ENCODE measurements around the gene DNAJB11. TPM values are rescaled to one million over a fixed set of nuclear protein-coding genes. Genes with fewer than 3 reads are reported as not detected.
A peak's percentile ranks its signal among the peaks of the same experiment; 100 is the strongest.

The DNAJB11 gene
- total and polyA plus RNA-seq, 2 donors (not counting 1 experiment from before 2014, with no cell fraction given): 17.9 to 27.7 TPM

DNA sequence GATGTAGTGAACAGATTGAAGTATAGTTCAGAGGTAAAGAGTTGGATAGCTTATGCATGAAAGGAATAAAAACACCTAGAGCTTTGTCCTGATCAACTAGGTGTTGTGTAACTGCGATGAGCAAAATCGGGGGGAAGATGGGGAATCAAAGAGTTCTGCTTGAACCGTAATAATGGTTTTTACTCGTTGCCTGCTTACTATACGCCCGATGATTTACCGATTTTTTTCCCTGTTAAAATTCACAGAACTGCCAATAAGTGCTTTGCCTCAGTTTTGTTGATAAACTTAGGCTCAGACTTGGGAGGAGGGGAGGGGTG is 783 bp upstream of the DNAJB11 start:
- peaks cover 2 to 17% of the 10 kb centered on the region in 2 experiments for H3K36me3 ChIP-seq (replicated peaks in 1 of 2; ENCODE audit: control extremely low read depth in 1 of 2, control insufficient read depth in 1 of 2, extremely low read depth in 1 of 2, insufficient read depth in 2 of 2, low read length in 1 of 2)
- peaks cover 51% of the 10 kb centered on the region for H3K4me1 Mint-ChIP-seq
- H2AFZ ChIP-seq (ENCODE audit: insufficient read depth, low read depth, low read length, poor library complexity, severe bottlenecking): peak overlapping the region; percentile 73
- H4K20me1 ChIP-seq (ENCODE audit: control insufficient read depth, insufficient read depth, low read length, poor library complexity, severe bottlenecking): no peaks in the 10 kb centered on the region
- peak overlapping the region; percentile 82 for H3K9ac ChIP-seq (ENCODE audit: low read length)
- 20% methylated on average over 3 of the region's 7 CpGs for WGBS (ENCODE audit: insufficient coverage)
- intact Hi-C loops (cut with micrococcal nuclease): loop anchor here (1.0 to 10.0 kb wide), 7 partner anchors 35 to 460 kb away; partner anchors contain the start of genes EIF4A2, ETV5 and ST6GAL1
- DNase-seq (no peak), ATAC-seq (ENCODE audit: low read depth) (no peak)
- no peaks in the 10 kb centered on the region for H3K27me3 Mint-ChIP-seq
- H3K9me3 Mint-ChIP-seq (ENCODE audit: insufficient read depth): no peaks in the 10 kb centered on the region
- H3K4me1 ChIP-seq (ENCODE audit: control insufficient read depth in 2 of 2, insufficient read depth in 2 of 2, low read length in 2 of 2): peaks cover 28 to 40% of the 10 kb centered on the region in 2 donors
- H3K79me2 ChIP-seq (ENCODE audit: control insufficient read depth, insufficient read depth, low read length): peaks cover 62% of the 10 kb centered on the region
- H3K4me2 ChIP-seq (replicated peaks; ENCODE audit: low read depth, low read length, poor library complexity, severe bottlenecking): peak overlapping the region; percentile 90
- peak overlapping the region; percentile 98 for H3K27ac Mint-ChIP-seq
- peak overlapping the region; percentile 91 to 94 for H3K27ac ChIP-seq (ENCODE audit: low read length in 2 of 2)
- peak overlapping the region; percentile 98 for H3K4me3 Mint-ChIP-seq
- peak overlapping the region; percentile 63 to 90 (median 88) for H3K4me3 ChIP-seq (ENCODE audit: control extremely low read depth in 1 of 5, extremely low read depth in 1 of 5, insufficient read depth in 1 of 5, low read depth in 2 of 5, low read length in 4 of 5)
- ChIA-PET POLR2A (interaction anchor here (0.5 to 1.7 kb wide), 5 partner anchors 9 to 638 kb away, joined by 3 to 18 read pairs (median 5); partner anchors contain the start of gene EIF4A2), CTCF (interaction anchor here (1.1 to 2.6 kb wide), 7 partner anchors 12 to 626 kb away, joined by 3 to 14 read pairs (median 6); no protein-coding TSS in a partner anchor)
- no peak for TF ChIP-seq EZH2 (IDR thresholded peaks at IDR 0.05; ENCODE audit: borderline replicate concordance, insufficient read depth, low read depth, low read length, poor library complexity, severe bottlenecking)
- TF ChIP-seq, protein P1, sequence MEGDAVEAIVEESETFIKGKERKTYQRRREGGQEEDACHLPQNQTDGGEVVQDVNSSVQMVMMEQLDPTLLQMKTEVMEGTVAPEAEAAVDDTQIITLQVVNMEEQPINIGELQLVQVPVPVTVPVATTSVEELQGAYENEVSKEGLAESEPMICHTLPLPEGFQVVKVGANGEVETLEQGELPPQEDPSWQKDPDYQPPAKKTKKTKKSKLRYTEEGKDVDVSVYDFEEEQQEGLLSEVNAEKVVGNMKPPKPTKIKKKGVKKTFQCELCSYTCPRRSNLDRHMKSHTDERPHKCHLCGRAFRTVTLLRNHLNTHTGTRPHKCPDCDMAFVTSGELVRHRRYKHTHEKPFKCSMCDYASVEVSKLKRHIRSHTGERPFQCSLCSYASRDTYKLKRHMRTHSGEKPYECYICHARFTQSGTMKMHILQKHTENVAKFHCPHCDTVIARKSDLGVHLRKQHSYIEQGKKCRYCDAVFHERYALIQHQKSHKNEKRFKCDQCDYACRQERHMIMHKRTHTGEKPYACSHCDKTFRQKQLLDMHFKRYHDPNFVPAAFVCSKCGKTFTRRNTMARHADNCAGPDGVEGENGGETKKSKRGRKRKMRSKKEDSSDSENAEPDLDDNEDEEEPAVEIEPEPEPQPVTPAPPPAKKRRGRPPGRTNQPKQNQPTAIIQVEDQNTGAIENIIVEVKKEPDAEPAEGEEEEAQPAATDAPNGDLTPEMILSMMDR (IDR thresholded peaks at IDR 0.05): no peak
- no peaks in the 10 kb centered on the region for H3K27me3 ChIP-seq (replicated peaks in 1 of 4; ENCODE audit: control extremely low read depth in 1 of 4, control insufficient read depth in 3 of 4, insufficient read depth in 4 of 4, low read length in 3 of 4)
- H3K9me3 ChIP-seq (ENCODE audit: control extremely low read depth in 1 of 3, control insufficient read depth in 2 of 3, insufficient read depth in 1 of 3, low read length in 2 of 3): no peaks in the 10 kb centered on the region

DNA sequence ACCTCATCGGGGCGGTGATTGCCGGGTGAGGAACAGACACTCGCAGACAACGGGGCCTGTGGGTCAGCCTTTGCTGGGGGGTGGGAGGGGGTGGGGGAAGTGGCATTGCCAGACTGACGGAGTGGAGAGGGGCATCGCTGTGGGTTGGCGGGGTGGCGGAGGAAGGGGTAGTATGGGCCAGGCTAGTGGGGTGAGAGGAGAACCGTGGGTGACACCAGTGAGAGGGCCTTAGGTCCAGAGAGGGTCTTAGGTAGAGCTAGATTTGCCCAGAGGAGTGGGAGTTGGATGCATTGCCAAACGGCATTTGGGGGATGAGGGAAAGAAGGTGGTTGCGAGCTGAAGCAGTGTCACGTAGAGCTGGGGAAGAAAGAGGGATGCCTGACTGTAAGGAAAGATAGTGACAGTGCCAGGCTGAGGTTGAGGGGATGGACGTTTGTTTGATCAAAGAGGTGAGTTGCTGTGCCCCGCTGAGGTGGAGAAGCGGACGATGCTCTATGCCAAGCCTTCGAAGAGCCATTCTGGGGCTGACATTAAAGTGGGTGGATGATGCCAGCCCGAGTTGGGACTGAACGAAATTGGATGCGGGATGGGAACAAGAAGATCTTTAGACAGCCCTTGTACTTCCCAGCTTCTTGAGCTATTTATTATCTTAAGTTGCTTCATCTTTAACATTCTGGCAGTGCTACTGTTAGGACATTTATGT is 572 bp downstream of the DNAJB11 start:
- POLR2A ChIA-PET: interaction anchor here (0.6 to 1.7 kb wide), 3 partner anchors 194 to 316 kb away, joined by 3 to 18 read pairs (median 3); partner anchors contain the start of gene EIF4A2
- Mint-ChIP-seq H3K27ac (peak overlapping the region; percentile 98), H3K4me3 (peak overlapping the region; percentile 98), H3K27me3 (no peaks in the 10 kb centered on the region), H3K9me3 (ENCODE audit: insufficient read depth) (no peaks in the 10 kb centered on the region), H3K4me1 (peaks cover 51% of the 10 kb centered on the region)
- intact Hi-C loops (cut with micrococcal nuclease): loop anchor here (1.0 to 10.0 kb wide), 7 partner anchors 37 to 462 kb away; partner anchors contain the start of genes EIF4A2, ETV5 and ST6GAL1
- peak overlapping the region; percentile 96 for H3K9ac ChIP-seq (ENCODE audit: low read length)
- H3K36me3 ChIP-seq (replicated peaks in 1 of 2; ENCODE audit: control extremely low read depth in 1 of 2, control insufficient read depth in 1 of 2, extremely low read depth in 1 of 2, insufficient read depth in 2 of 2, low read length in 1 of 2): peaks cover 8 to 30% of the 10 kb centered on the region in 2 experiments
- TF ChIP-seq EZH2 (IDR thresholded peaks at IDR 0.05; ENCODE audit: borderline replicate concordance, insufficient read depth, low read depth, low read length, poor library complexity, severe bottlenecking): no peak
- TF ChIP-seq, protein P1 (IDR thresholded peaks at IDR 0.05): no peak
- peak overlapping the region; percentile 87 for H3K4me2 ChIP-seq (replicated peaks; ENCODE audit: low read depth, low read length, poor library complexity, severe bottlenecking)
- CTCF ChIA-PET: interaction anchor here (0.7 to 2.6 kb wide), 7 partner anchors 10 to 627 kb away, joined by 3 to 14 read pairs (median 6); no protein-coding TSS in a partner anchor
- ATAC-seq (ENCODE audit: low read depth): no peak
- no peaks in the 10 kb centered on the region for H3K9me3 ChIP-seq (ENCODE audit: control extremely low read depth in 1 of 3, control insufficient read depth in 2 of 3, insufficient read depth in 1 of 3, low read length in 2 of 3)
- H4K20me1 ChIP-seq (ENCODE audit: control insufficient read depth, insufficient read depth, low read length, poor library complexity, severe bottlenecking): no peaks in the 10 kb centered on the region
- peak overlapping the region; percentile 86 to 96 for H3K27ac ChIP-seq (ENCODE audit: low read length in 2 of 2)
- H3K4me1 ChIP-seq (ENCODE audit: control insufficient read depth in 2 of 2, insufficient read depth in 2 of 2, low read length in 2 of 2): peaks cover 28 to 37% of the 10 kb centered on the region in 2 donors
- H3K79me2 ChIP-seq (ENCODE audit: control insufficient read depth, insufficient read depth, low read length): peaks cover 66% of the 10 kb centered on the region
- peak overlapping the region; percentile 89 for H2AFZ ChIP-seq (ENCODE audit: insufficient read depth, low read depth, low read length, poor library complexity, severe bottlenecking)
- 3% methylated on average over 16 of the region's 21 CpGs for WGBS (ENCODE audit: insufficient coverage)
- DNase-seq: peak; percentile 42
- no peaks in the 10 kb centered on the region for H3K27me3 ChIP-seq (replicated peaks in 1 of 4; ENCODE audit: control extremely low read depth in 1 of 4, control insufficient read depth in 3 of 4, insufficient read depth in 4 of 4, low read length in 3 of 4)
- H3K4me3 ChIP-seq (ENCODE audit: control extremely low read depth in 1 of 5, extremely low read depth in 1 of 5, insufficient read depth in 1 of 5, low read depth in 2 of 5, low read length in 4 of 5): peak overlapping the region; percentile 86 to 98 (median 88)

Data from B cell (primary cell).